GM12875 (cell line): ENCODE measurements around the gene OR1J2.
A peak's percentile ranks its signal among the peaks of the same experiment; 100 is the strongest.

Experiments used
- H3K4me3 ChIP-seq: one replicate; pipeline ENCODE4 v1.5.1; 2011; ENCODE audit warnings: low read depth, low read length, control low read depth
- TF ChIP-seq, protein P1 (sequence below): IDR thresholded peaks from 2 replicates; pipeline ENCODE4 v1.5.1; 2011; ENCODE audit warnings: low read depth, mild to moderate bottlenecking, control low read depth, inconsistent platforms, low read length, moderate library complexity, borderline replicate concordance; ENCODE audit not compliant: insufficient read depth

The OR1J2 gene

DNA sequence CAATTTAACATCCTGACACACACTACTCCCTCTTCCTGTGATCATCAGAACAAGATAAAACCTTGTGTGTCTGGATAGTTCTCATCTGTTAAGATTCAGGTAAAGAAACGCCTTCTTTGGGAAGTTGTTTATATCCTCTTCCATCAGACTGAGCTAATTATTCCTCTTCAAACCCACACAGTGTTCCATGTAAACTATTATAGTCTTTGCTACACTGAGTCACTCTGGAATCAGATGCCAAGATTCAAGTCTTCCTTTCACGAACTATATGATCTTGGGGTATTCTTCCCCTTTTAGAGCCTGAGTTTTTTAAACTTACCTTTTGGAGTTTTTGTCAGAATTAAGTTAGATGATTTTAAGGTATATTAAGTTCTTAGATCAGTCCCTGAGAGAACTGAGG, 34.9 kb upstream of the OR1J2 start:
- TF ChIP-seq, protein P1, sequence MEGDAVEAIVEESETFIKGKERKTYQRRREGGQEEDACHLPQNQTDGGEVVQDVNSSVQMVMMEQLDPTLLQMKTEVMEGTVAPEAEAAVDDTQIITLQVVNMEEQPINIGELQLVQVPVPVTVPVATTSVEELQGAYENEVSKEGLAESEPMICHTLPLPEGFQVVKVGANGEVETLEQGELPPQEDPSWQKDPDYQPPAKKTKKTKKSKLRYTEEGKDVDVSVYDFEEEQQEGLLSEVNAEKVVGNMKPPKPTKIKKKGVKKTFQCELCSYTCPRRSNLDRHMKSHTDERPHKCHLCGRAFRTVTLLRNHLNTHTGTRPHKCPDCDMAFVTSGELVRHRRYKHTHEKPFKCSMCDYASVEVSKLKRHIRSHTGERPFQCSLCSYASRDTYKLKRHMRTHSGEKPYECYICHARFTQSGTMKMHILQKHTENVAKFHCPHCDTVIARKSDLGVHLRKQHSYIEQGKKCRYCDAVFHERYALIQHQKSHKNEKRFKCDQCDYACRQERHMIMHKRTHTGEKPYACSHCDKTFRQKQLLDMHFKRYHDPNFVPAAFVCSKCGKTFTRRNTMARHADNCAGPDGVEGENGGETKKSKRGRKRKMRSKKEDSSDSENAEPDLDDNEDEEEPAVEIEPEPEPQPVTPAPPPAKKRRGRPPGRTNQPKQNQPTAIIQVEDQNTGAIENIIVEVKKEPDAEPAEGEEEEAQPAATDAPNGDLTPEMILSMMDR = no peak

DNA sequence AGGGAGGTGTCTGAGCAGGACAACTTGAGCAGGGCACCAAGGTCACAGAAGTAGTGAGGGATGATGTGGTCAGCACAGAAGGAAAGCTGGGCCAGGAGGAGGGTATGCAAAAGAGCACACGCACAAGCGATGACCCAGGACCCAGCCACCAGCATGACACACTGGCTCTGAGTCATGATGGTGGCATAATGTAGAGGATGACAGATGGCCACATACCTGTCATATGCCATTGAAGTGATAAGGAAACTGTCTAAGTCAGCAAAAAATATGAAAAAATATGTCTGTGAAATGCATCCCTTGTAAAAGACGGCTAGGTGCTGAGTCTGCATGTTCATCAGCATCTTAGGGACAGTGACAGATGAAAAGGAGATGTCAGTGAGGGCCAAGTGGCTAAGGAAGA, 33.3 kb upstream of the OR1J2 start:
- no peak overlapping the region for H3K4me3 ChIP-seq
- TF ChIP-seq, protein P1 = no peak

More for the DNA sequence above, 34.9 kb upstream of the OR1J2 start:
- no peak overlapping the region for H3K4me3 ChIP-seq

DNA sequence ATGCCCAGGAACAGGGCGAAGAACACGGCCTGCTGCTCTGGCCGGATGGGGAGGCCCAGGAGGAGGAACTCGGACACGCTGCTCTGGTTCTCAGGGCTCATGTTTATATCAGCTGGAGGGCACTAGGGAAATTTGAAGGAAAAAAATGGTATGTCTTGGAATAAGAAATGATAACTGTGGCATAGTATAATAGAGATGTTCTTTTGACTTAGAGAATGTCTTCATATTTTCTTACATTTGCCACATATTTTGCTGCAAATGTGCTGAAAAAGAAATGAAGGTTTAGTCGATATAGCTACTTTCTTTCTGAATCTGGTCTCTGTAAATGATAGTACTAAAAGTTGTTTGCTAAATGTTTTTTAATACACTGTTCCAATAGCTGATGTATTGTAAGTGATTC, 32.8 kb upstream of the OR1J2 start, which contains the start of gene OR1J1:
TSS of gene OR1J1 (minus strand) at position 101 of the 400 bp plus-strand sequence. CDS start at position 101, 0 bp downstream.
- TF ChIP-seq, protein P1 = no peak
- H3K4me3 ChIP-seq = no peak within 1 kb of the TSS

DNA sequence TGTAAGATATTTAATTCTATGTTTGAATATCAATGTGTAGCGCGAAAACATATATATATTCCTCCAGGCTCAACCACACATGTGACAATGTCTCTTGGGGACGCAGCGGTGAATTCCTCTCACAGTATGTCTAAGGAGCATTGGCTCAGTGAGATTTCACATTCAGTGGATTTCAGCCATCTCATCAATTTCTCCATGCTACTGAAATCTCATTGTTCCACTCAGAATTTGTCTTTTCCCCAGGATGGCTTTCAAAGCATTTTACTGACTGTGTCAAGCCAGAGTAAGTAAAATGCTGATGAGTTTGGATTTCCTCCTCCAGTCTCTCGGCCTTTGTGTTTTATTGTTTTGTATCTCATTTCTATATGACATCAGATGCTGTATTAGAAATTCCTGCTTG, 31.5 kb upstream of the OR1J2 start:
- TF ChIP-seq, protein P1 = no peak

DNA sequence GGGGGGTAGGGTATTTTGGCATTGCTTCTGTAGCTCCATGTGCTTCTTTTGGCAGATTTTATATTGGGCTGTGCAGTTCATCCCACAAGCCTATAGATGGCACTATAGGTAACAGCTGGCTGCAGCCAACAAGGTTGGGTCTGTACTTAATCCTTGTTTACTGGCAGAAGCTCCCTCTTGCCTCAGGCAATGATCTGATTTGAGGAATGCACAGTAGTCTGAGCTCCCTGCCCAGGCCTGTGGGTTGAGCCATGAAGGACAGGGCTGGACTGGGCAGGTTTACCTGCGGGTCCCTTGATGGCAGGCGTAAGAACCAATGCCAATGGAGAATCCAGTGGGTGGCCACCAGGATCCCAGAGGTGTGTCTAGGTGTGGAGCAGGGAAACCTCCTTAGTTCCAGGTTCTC, 11.7 kb upstream of the OR1J2 start:
- TF ChIP-seq, protein P1 = peak; percentile 79
- H3K4me3 ChIP-seq = no peak overlapping the region

More for the DNA sequence above, 31.5 kb upstream of the OR1J2 start:
- no peak overlapping the region for H3K4me3 ChIP-seq

DNA sequence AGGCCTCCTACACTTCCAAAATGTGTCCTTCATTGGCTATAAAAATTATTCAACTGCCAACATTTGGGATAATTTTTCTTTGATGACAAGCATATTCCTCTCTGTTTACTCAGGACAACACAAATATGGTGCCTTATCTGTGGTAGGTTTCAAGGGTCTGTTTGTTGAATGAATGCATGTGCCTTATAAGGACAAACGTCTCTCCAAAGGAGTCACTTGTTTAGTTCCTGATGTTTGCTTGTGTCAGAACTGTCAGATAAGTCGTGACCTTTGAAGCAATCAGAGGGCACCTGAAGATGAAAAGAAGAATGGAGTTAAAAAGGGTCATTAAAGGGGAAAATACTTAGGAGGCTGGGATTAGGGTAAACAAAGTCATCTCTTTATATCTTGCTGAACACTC, 3.6 kb upstream of the OR1J2 start:
- H3K4me3 ChIP-seq = no peak overlapping the region
- TF ChIP-seq, protein P1 = no peak

DNA sequence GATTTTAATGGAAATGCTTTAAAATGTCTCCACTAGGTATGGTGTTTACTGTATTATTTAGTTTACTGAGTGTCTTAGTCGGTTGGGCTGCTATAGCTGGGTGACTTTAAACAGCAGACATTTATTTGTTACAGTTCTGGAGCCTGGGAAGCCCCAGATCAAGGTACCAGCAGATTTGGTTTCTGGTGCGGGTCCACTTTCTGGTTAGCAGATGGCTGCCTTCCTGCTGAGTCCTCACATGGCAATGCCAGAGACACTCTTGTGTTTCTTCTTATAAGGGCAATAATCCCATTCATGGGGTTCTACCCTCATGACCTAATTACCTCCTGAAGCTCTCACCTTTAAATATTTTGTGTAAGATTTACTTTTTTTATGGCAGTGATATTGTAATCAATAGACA, 7.6 kb downstream of the OR1J2 start:
- TF ChIP-seq, protein P1 = no peak

More for the DNA sequence above, 7.6 kb downstream of the OR1J2 start:
- H3K4me3 ChIP-seq = no peak overlapping the region
